GM12801 (cell line): Measurements from ENCODE around the gene PPA2.

ENCODE experiments used
- TF ChIP-seq, protein P1 (sequence below): IDR thresholded peaks from one replicate; pipeline ENCODE4 v1.5.1; 2011; ENCODE audit warnings: control low read depth; ENCODE audit not compliant: insufficient read length; ENCODE audit errors: extremely low read depth

Gene PPA2

DNA sequence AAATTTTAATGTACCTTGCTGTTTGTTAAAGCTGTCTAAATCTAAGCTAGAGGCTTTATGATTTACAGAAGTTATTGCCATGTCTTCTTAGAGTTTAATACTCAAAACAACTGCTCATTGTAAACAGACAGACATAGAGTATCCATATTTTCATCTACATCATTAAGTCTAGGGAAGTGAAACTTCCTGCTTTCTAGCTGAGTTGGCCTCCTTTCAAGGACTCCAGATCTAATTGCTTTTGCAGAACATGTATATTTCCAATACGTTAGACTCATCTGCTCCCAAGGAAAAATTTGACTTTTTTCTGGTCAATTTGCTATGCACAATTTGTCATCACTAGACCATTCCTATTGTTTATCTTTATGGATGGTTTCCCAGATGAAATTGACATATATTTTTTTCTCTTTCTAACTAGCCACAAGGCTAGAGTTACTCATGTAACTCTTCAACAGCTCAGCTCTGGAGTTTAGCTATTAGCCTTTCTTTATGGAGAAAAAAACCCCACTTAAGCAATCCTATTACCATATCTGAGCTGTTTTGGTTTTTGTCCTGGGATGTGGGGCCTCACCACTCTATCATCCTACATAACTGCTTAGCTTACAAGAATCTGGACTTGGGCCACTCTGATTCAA is 122.9 kb downstream of the PPA2 start:
- TF ChIP-seq, protein P1, sequence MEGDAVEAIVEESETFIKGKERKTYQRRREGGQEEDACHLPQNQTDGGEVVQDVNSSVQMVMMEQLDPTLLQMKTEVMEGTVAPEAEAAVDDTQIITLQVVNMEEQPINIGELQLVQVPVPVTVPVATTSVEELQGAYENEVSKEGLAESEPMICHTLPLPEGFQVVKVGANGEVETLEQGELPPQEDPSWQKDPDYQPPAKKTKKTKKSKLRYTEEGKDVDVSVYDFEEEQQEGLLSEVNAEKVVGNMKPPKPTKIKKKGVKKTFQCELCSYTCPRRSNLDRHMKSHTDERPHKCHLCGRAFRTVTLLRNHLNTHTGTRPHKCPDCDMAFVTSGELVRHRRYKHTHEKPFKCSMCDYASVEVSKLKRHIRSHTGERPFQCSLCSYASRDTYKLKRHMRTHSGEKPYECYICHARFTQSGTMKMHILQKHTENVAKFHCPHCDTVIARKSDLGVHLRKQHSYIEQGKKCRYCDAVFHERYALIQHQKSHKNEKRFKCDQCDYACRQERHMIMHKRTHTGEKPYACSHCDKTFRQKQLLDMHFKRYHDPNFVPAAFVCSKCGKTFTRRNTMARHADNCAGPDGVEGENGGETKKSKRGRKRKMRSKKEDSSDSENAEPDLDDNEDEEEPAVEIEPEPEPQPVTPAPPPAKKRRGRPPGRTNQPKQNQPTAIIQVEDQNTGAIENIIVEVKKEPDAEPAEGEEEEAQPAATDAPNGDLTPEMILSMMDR: no peak

- TF ChIP-seq, protein P1: no peak
Observed at GRCh38 chr4:105348719-105349118, 125.1 kb downstream of the PPA2 start.

DNA sequence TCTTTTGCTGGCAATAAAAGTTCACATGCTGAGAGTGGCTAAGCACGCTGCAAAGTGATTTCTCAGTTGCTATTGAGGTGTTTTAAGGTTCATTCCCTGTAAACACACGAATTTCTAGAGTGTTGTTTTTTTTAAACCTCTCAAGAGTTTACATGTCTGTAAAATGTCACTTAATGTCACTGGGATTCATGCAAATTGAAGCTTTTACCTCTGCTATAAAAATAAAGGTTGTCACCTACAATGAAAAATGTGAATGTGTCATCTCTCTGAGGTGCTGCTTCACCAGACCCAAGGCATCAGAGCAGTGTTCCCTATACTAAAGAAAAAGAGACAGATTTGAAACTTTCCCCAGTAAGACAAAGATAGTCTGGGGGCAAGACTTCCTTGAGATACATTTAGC is 127.0 kb downstream of the PPA2 start:
- TF ChIP-seq, protein P1: no peak

GRCh38 chr4:105345838-105346237 is 128.0 kb downstream of the PPA2 start:
- TF ChIP-seq, protein P1: no peak

- TF ChIP-seq, protein P1: no peak
Observed at GRCh38 chr4:105345358-105345757, 128.5 kb downstream of the PPA2 start.

- TF ChIP-seq, protein P1: no peak
Observed at GRCh38 chr4:105344141-105344540, 129.7 kb downstream of the PPA2 start.

DNA sequence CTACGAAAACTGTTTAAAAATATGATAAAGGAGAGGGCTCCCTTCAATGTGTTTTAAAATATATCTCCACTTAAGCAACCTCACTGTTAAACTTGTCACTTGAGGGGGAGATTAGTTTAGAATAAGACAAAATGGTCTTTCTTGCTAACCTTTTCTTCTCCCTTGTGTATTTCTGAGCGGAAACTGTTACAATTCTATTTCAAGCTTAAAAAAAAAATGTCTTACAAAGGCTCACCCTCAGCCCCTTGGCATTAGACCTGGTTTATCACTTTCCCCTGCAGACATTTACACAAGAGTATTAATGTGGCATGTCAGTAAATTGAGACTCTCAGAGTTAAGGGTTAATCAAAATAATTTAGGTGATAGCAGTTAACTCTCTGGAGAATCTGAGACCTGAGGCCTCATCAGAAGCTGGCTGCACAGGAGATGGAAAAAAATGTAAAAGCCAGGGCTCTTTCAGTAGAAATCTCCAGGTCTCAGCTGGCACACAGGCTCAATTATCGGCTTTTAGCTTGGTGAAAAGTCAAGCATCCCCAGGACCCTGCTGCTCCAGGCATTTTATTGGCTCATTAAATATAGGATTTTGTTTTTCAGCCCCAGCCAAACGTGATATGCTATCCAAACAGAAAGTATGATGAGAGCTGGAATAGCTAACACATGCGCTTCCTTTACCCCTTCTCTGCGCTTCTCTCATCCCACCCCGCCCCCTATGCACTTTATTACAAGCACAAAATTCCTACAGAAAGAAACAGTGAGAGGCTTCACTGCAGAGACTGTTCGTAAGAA is 130.5 kb downstream of the PPA2 start:
- TF ChIP-seq, protein P1: no peak
